Calu3 (cell line): Measurements from ENCODE around the gene TRIM8. TPM values are rescaled to one million over a fixed set of nuclear protein-coding genes. Genes with fewer than 3 reads are reported as not detected.

ENCODE experiments used
- BruUV-seq: library from RNA; stranded (reverse); fragments of 400-500 nt; replicated peaks from 2 replicates; lab custom pipeline; 2021; lab: Mats Ljungman, UMichigan
- CTCF ChIA-PET: fragments of 300-600 bp; sonication (Branson Sonifier 250); formaldehyde crosslinking; loops from one replicate; lab custom pipeline; 2022; ENCODE audit warnings: antibody characterized with exemption; lab: Charles Lee
- DNase-seq: peaks from one replicate; pipeline ENCODE4 v3.0.0; 2022
- H3K27ac Mint-ChIP-seq: one replicate; pipeline ENCODE4 v1.8.0; 2022; ENCODE audit warnings: mixed read lengths; ENCODE audit not compliant: unreplicated experiment
- H3K27me3 Mint-ChIP-seq: one replicate; pipeline ENCODE4 v1.8.0; 2022; ENCODE audit warnings: mixed read lengths; ENCODE audit not compliant: unreplicated experiment
- H3K36me3 Mint-ChIP-seq: one replicate; pipeline ENCODE4 v1.8.0; 2022; ENCODE audit warnings: mild to moderate bottlenecking, moderate library complexity, mixed read lengths; ENCODE audit not compliant: insufficient read depth, unreplicated experiment
- H3K4me1 Mint-ChIP-seq: one replicate; pipeline ENCODE4 v1.8.0; 2022; ENCODE audit warnings: mild to moderate bottlenecking, low read depth, mixed read lengths; ENCODE audit not compliant: unreplicated experiment
- H3K4me3 Mint-ChIP-seq: one replicate; pipeline ENCODE4 v1.8.0; 2022; ENCODE audit warnings: mild to moderate bottlenecking, low read depth, moderate library complexity, mixed read lengths; ENCODE audit not compliant: unreplicated experiment
- H3K9me3 Mint-ChIP-seq: one replicate; pipeline ENCODE4 v1.8.0; 2022; ENCODE audit warnings: low read depth, mixed read lengths; ENCODE audit not compliant: unreplicated experiment
- intact Hi-C: fragments of 100-400 bp; cut with micrococcal nuclease; formaldehyde crosslinking; loops from one replicate; pipeline ENCODE4 v1.10.0; 2022; ENCODE audit not compliant: unreplicated experiment
- total RNA-seq: library from RNA; stranded (reverse); gene quantifications from 2 replicates; pipeline ENCODE4 v1.2.3, GENCODE V29; 2022
- TF ChIP-seq, protein P1 (sequence below): fragments of 200-600 bp; IDR thresholded peaks from one replicate; pipeline ENCODE4 v1.8.0; 2022; ENCODE audit warnings: antibody characterized with exemption; ENCODE audit not compliant: unreplicated experiment

The TRIM8 gene
- total RNA-seq, 1 experiment from 2014 or later = 52.1 TPM

- peaks cover 17% of the 10 kb centered on the region for H3K36me3 Mint-ChIP-seq
- no peak overlapping the region for H3K27ac Mint-ChIP-seq
- intact Hi-C loops = no loop called here
- BruUV-seq = no TSS peak
- no peaks in the 10 kb centered on the region for H3K9me3 Mint-ChIP-seq
- peaks cover 82% of the 10 kb centered on the region for H3K4me1 Mint-ChIP-seq
- CTCF ChIA-PET = interaction anchor here (0.6 kb wide), 1 partner anchor 247 kb away, joined by 5 read pairs; no protein-coding TSS in a partner anchor
- H3K27me3 Mint-ChIP-seq = no peaks in the 10 kb centered on the region
- no peak overlapping the region for H3K4me3 Mint-ChIP-seq
- DNase-seq = no peak
- TF ChIP-seq, protein P1, sequence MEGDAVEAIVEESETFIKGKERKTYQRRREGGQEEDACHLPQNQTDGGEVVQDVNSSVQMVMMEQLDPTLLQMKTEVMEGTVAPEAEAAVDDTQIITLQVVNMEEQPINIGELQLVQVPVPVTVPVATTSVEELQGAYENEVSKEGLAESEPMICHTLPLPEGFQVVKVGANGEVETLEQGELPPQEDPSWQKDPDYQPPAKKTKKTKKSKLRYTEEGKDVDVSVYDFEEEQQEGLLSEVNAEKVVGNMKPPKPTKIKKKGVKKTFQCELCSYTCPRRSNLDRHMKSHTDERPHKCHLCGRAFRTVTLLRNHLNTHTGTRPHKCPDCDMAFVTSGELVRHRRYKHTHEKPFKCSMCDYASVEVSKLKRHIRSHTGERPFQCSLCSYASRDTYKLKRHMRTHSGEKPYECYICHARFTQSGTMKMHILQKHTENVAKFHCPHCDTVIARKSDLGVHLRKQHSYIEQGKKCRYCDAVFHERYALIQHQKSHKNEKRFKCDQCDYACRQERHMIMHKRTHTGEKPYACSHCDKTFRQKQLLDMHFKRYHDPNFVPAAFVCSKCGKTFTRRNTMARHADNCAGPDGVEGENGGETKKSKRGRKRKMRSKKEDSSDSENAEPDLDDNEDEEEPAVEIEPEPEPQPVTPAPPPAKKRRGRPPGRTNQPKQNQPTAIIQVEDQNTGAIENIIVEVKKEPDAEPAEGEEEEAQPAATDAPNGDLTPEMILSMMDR = no peak
Observed at GRCh38 chr10:102631525-102632393, 12.5 kb upstream of the TRIM8 start.

DNA sequence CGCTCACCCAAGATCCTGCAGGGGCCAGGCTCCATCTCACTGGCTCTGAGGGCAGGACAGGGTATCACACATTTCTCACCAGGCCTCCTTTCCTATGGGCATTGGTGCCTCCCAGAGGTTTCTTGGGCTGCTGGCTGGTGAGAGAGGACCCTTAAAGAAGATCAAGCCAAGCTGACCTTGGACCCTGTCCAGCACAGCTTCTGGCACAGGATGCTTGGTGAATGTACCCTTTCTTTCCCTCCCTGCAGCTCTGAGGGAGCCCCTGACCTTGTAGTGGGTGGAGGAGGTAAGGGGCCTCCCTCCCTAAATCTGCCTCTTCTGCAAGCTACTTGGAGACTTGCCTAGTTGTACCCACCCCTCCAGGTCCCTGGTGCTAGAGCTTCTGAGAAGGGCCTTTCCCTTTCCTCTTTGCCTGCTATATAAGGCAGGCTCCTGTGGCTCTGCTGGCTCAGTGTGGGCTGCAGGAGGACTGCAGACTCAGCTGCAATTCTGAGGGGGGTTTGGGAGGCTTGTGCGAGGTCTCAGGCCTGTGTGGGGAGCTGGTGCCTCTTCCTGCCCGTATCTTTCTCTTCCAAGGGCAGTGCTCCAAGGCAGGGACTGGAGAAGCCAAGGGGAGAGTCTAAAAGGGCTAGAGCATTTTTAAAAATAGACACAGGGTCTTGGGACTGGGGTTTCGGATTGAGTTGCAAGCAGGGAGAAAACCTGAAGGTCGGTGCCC lies 11.7 kb upstream of the TRIM8 start:
- intact Hi-C loops = no loop called here
- Mint-ChIP-seq H3K4me1 (peaks cover 74% of the 10 kb centered on the region), H3K27me3 (no peaks in the 10 kb centered on the region), H3K4me3 (no peak overlapping the region), H3K36me3 (peaks cover 15% of the 10 kb centered on the region), H3K27ac (no peak overlapping the region), H3K9me3 (no peaks in the 10 kb centered on the region)
- TF ChIP-seq, protein P1 = no peak
- no TSS peak for BruUV-seq
- CTCF ChIA-PET = interaction anchor here (0.6 kb wide), 1 partner anchor 19 kb away, joined by 3 read pairs; no protein-coding TSS in a partner anchor
- no peak for DNase-seq

DNA sequence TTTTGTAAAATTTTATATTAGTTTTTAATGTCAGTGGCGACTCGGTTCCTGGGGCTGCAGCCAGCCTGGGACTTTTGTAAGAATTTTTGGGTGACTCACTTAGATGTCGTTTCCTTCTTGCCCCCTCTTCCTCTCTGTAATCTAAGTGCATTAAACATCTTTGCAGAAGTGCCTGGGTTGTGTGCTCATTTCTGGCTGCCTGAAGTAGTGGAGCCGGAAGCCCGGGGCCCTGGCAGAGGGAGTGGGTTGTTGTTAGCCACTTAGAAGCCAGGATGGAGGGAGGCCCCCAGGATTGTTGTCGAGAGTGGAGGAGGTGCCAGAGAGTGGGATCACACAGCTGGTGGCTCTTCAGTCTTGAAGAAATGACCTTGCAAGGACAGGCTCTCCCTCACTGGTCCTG lies 11.0 kb upstream of the TRIM8 start:
- H3K27ac Mint-ChIP-seq = no peak overlapping the region
- TF ChIP-seq, protein P1 = no peak
- H3K4me1 Mint-ChIP-seq = peaks cover 67% of the 10 kb centered on the region
- BruUV-seq = no TSS peak
- no peak overlapping the region for H3K4me3 Mint-ChIP-seq
- no peaks in the 10 kb centered on the region for H3K27me3 Mint-ChIP-seq
- intact Hi-C loops = no loop called here
- H3K9me3 Mint-ChIP-seq = no peaks in the 10 kb centered on the region
- CTCF ChIA-PET = no interaction called here
- H3K36me3 Mint-ChIP-seq = peaks cover 10% of the 10 kb centered on the region
- DNase-seq = no peak

DNA sequence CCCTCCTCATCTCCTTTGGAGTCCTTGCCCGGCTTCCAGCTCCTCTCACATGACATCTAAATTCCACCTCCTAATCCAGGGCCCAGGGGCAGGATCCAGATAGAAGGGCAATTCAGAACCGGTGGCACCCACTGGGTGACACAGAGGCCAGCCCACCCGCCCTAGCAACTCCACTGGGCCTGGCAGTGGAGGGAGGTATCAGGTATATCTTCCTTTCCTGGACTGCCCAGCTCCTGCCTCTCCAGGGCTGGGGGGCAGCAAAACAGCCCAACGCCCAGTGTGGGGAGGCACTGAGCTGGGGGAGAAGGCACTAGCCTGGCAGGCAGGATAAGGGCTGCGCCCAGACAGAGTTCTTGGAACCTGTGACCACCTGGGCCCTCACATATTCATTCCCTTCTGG lies 10.4 kb upstream of the TRIM8 start:
- no TSS peak for BruUV-seq
- TF ChIP-seq, protein P1 = no peak
- no peak for DNase-seq
- no peak overlapping the region for H3K27ac Mint-ChIP-seq
- no peaks in the 10 kb centered on the region for H3K27me3 Mint-ChIP-seq
- intact Hi-C loops = no loop called here
- H3K4me1 Mint-ChIP-seq = peaks cover 61% of the 10 kb centered on the region
- H3K36me3 Mint-ChIP-seq = peaks cover 10% of the 10 kb centered on the region
- no peak overlapping the region for H3K4me3 Mint-ChIP-seq
- CTCF ChIA-PET = interaction anchor here (0.6 kb wide), 1 partner anchor 814 kb away, joined by 3 read pairs; no protein-coding TSS in a partner anchor
- no peaks in the 10 kb centered on the region for H3K9me3 Mint-ChIP-seq
